DND-41 (cell line): ENCODE results near the gene PPFIA1.

Experiments
- ATAC-seq: fragments of 200-7000 bp; cut with Tn5 transposase; 3 replicates; pipeline ENCODE4 v1.9.1; 2021; ENCODE audit warnings: low read depth; ENCODE audit not compliant: insufficient read depth
- DNase-seq: peaks from one replicate; pipeline ENCODE4 v3.0.0-alpha.2; 2020
- H2AFZ ChIP-seq: 2 replicates; pipeline ENCODE4 v1.6.0; 2012; ENCODE audit warnings: low read depth, low read length
- H3K27ac ChIP-seq: 2 replicates; pipeline ENCODE4 v1.5.1; 2012; ENCODE audit warnings: low read length, inconsistent platforms
- H3K27me3 ChIP-seq: fragments of 200-600 bp; sonication (generic); 2 replicates; pipeline ENCODE4 v1.6.0; 2012; ENCODE audit warnings: low read length, mild to moderate bottlenecking, inconsistent platforms; ENCODE audit not compliant: insufficient read depth, poor library complexity
- H3K36me3 ChIP-seq: 2 replicates; pipeline ENCODE4 v1.5.1; 2012; ENCODE audit warnings: low read length, inconsistent platforms; ENCODE audit not compliant: insufficient read depth
- H3K4me1 ChIP-seq: 2 replicates; pipeline ENCODE4 v1.5.1; 2012; ENCODE audit warnings: mild to moderate bottlenecking, low read length; ENCODE audit not compliant: insufficient read depth
- H3K4me2 ChIP-seq: 2 replicates; pipeline ENCODE4 v1.6.0; 2012; ENCODE audit warnings: mild to moderate bottlenecking, moderate library complexity, low read length, inconsistent platforms; ENCODE audit not compliant: insufficient read depth
- H3K4me3 ChIP-seq, 2 experiments: fragments of 200-600 bp in 1 of 2; shearing (Covaris generic) in 1 of 2; 2 replicates each; pipeline ENCODE4 v1.5.1; 2012 to 2016; ENCODE audit warnings: inconsistent platforms in 2 of 2, low read length in 2 of 2, mild to moderate bottlenecking in 2 of 2, low read depth in 1 of 2, moderate library complexity in 1 of 2
- H3K79me2 ChIP-seq: 2 replicates; pipeline ENCODE4 v1.6.0; 2012; ENCODE audit warnings: low read length, inconsistent platforms; ENCODE audit not compliant: insufficient read depth
- H3K9ac ChIP-seq: 2 replicates; pipeline ENCODE4 v1.6.0; 2012; ENCODE audit warnings: low read depth, mild to moderate bottlenecking, inconsistent platforms, low read length, moderate library complexity
- H3K9me3 ChIP-seq: 2 replicates; pipeline ENCODE4 v1.5.1; 2012; ENCODE audit warnings: low read length, moderate library complexity, mild to moderate bottlenecking, inconsistent platforms; ENCODE audit not compliant: insufficient read depth, severe bottlenecking
- H4K20me1 ChIP-seq: 2 replicates; pipeline ENCODE4 v1.6.0; 2012; ENCODE audit warnings: low read length; ENCODE audit not compliant: insufficient read depth
- CTCF ChIP-seq: IDR thresholded peaks from 2 replicates; pipeline ENCODE4 v1.5.1; 2012; ENCODE audit warnings: borderline replicate concordance, low read length, moderate library complexity, mild to moderate bottlenecking; ENCODE audit not compliant: poor library complexity, severe bottlenecking; ENCODE audit errors: extremely low read depth
- EZH2 ChIP-seq: IDR thresholded peaks from 3 replicates; pipeline ENCODE4 v1.6.1; 2012; ENCODE audit warnings: borderline replicate concordance, low read depth, mild to moderate bottlenecking, moderate library complexity, low read length, inconsistent platforms; ENCODE audit not compliant: severe bottlenecking

PPFIA1 gene

GRCh38 chr11:70364178-70364577 lies 93.7 kb downstream of the PPFIA1 start:
- Histone ChIP-seq H3K27ac (no peak overlapping the region), H3K4me3 (no peak overlapping the region), H3K9ac (no peak overlapping the region), H3K36me3 (peaks cover 71% of the 10 kb centered on the region), H3K27me3 (no peaks in the 10 kb centered on the region), H3K9me3 (no peaks in the 10 kb centered on the region), H3K4me1 (no peaks in the 10 kb centered on the region), H3K4me2 (no peak overlapping the region), H2AFZ (no peak overlapping the region), H4K20me1 (peaks cover 7% of the 10 kb centered on the region), H3K79me2 (no peaks in the 10 kb centered on the region)
- ATAC-seq, result no peak
- TF ChIP-seq EZH2 (no peak), CTCF (no peak)
- no peak for DNase-seq

GRCh38 chr11:70364745-70365543 lies 94.5 kb downstream of the PPFIA1 start:
- Histone ChIP-seq H3K4me1 (no peaks in the 10 kb centered on the region), H3K79me2 (no peaks in the 10 kb centered on the region; the same call in 1 of the 2 replicates), H3K9me3 (no peaks in the 10 kb centered on the region), H2AFZ (no peak overlapping the region), H3K4me3 (no peak overlapping the region), H3K27ac (no peak overlapping the region), H4K20me1 (peaks cover 7% of the 10 kb centered on the region), H3K4me2 (no peak overlapping the region), H3K9ac (no peak overlapping the region), H3K27me3 (no peaks in the 10 kb centered on the region), H3K36me3 (peaks cover 64% of the 10 kb centered on the region)
- no peak for DNase-seq
- no peak for TF ChIP-seq EZH2
- no peak for TF ChIP-seq CTCF
- no peak for ATAC-seq

GRCh38 chr11:70365544-70365927 lies 95.0 kb downstream of the PPFIA1 start:
- Histone ChIP-seq H3K36me3 (peaks cover 59% of the 10 kb centered on the region), H3K9me3 (no peaks in the 10 kb centered on the region), H3K27ac (no peak overlapping the region), H3K4me1 (no peaks in the 10 kb centered on the region), H2AFZ (no peak overlapping the region), H3K4me3 (no peak overlapping the region), H3K9ac (no peak overlapping the region), H3K27me3 (no peaks in the 10 kb centered on the region), H3K79me2 (no peaks in the 10 kb centered on the region; the same call in 1 of the 2 replicates), H3K4me2 (no peak overlapping the region), H4K20me1 (peaks cover 7% of the 10 kb centered on the region)
- DNase-seq (no peak), ATAC-seq (no peak)
- TF ChIP-seq EZH2, result no peak
- no peak for TF ChIP-seq CTCF
